Measurements from ENCODE around the gene DBI. TPM values are rescaled to one million over a fixed set of nuclear protein-coding genes. Genes with fewer than 3 reads are reported as not detected.
A peak's percentile ranks its signal among the peaks of the same experiment; 100 is the strongest.

Gene DBI
- total and polyA plus RNA-seq, 3 donors from 2014 or later: 109 to 434 (median 130) TPM

DNA sequence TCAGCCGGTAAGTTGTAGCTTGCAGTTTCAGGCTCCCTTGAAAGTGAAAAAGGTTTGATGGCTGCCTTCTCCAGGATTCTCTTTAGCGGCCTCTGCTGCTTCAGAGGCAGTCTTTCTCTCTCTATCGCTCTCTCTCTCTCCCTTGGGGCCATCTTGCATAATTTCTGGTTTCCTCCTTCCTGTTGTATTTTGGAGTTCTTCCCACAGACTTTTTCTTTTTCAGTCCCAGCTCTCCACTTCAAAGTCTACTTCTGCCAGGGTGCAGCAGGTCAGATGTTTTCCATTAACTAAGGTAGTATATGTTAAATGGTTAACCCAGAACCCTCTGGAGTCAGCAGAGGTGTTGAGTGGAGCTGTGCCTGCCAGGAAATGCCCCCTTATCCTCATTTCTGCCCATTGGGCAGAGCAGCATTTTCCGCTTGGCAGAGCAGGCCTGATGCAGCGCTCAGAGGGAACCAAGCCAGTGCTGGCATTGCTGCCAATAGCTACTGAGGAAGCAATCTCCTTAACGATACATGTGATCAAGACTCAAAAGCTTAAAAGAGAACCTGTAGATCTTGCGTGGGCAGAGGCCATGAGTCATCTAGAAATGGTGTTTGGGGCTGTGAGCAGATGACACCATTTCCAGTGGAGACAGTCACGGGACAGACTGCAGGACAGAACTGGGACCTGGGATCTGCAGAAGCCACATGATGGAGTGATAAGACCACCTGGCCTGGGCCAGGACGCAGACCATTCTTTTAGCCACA is 20.8 kb downstream of the DBI start:
- DNase-seq: peak; percentile 42
- Histone ChIP-seq H3K36me3 (ENCODE audit: low read depth, missing control alignments) (no peaks in the 10 kb centered on the region), H3K27ac (no peak overlapping the region), H3K9me3 (no peaks in the 10 kb centered on the region), H3K4me1 (peaks cover 14% of the 10 kb centered on the region), H3K27me3 (no peaks in the 10 kb centered on the region), H3K4me3 (no peak overlapping the region)
- 64 to 68% methylated on average over 9 of the region's 9 CpGs for WGBS, 2 donors
- intact Hi-C loops (cut with DNase I; ENCODE audit: low total_unique reads): no loop called here
- TF ChIP-seq POLR2A (IDR thresholded peaks at IDR 0.05): no peak
- TF ChIP-seq, protein P1, sequence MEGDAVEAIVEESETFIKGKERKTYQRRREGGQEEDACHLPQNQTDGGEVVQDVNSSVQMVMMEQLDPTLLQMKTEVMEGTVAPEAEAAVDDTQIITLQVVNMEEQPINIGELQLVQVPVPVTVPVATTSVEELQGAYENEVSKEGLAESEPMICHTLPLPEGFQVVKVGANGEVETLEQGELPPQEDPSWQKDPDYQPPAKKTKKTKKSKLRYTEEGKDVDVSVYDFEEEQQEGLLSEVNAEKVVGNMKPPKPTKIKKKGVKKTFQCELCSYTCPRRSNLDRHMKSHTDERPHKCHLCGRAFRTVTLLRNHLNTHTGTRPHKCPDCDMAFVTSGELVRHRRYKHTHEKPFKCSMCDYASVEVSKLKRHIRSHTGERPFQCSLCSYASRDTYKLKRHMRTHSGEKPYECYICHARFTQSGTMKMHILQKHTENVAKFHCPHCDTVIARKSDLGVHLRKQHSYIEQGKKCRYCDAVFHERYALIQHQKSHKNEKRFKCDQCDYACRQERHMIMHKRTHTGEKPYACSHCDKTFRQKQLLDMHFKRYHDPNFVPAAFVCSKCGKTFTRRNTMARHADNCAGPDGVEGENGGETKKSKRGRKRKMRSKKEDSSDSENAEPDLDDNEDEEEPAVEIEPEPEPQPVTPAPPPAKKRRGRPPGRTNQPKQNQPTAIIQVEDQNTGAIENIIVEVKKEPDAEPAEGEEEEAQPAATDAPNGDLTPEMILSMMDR (IDR thresholded peaks at IDR 0.05): no peak

DNA sequence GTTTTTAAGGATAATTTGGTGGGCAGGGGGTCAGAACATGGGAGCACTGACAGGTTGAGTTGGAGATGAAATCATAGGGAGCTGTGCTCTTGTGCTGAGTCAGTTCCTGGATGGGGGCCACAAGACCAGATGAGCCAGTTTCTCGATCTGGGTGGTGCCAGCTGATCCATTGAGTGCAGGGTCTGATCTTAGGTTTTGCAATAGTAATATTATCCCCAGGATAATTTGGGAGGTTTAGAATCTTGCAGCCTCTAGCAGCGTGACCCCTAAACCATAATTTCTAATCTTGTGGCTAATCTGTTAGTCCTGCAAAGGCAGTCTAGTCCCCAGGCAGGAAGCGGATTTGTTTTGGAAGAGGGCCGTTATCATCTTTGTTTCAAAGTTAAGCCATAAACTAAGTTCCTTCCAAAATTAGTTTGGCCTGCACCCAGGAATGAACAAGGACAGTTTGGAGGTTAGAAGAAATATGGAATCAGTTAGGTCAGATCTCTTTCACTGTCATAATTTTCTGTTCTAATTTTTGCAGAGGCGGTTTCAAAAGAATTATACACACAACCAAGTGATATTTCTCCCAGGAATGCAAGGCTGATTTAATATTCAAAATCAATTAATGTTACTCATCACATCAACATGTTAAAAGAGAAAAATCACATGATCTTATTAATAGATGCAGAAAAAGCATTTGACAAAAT is 23.0 kb downstream of the DBI start:
- Histone ChIP-seq H3K9me3 (no peaks in the 10 kb centered on the region), H3K4me3 (no peak overlapping the region), H3K27ac (no peak overlapping the region), H3K4me1 (peaks cover 14% of the 10 kb centered on the region), H3K27me3 (no peaks in the 10 kb centered on the region), H3K36me3 (ENCODE audit: low read depth, missing control alignments) (no peaks in the 10 kb centered on the region)
- peak; percentile 56 for DNase-seq
- 23 to 36% methylated on average over 5 of the region's 5 CpGs for WGBS, 2 donors
- TF ChIP-seq POLR2A (IDR thresholded peaks at IDR 0.05): no peak
- TF ChIP-seq, protein P1 (IDR thresholded peaks at IDR 0.05): no peak
- intact Hi-C loops (cut with DNase I; ENCODE audit: low total_unique reads): no loop called here

DNA sequence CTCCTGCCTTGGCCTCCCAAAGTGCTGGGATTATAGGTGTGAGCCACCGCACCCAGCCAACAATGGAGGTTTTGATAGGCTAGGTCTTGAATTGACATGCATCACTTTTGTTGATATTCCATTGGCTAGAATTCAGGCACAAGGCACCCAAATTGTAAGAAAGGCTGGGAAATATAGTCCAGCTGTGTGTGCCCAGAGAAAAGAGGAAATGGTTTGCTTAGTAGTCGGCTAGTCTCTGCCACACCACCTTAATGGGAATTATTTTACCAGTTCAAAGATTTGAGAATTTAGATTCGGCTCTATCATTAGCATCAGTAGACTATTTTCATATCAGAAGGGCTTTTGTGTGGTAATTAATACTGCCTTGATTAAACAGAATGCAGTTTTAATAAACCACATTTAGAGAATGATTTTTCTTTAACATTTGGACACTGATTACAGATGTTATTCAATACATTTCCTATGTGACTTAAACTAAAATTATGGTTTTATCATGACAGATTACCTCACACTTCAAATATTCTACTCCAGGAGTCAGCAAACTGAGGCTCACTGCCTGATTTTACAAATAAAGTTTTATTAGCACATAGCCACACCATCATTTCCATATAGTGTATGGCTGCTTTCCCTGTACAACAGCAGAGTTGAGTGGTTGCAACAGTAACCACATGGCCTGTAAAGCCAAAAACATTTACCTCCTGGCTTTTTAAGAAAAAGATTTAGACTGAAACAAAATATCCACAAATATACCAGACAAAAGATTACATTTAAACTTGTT is 27.4 kb downstream of the DBI start:
- no peak for DNase-seq
- Histone ChIP-seq H3K27ac (no peak overlapping the region), H3K9me3 (no peaks in the 10 kb centered on the region), H3K36me3 (ENCODE audit: low read depth, missing control alignments) (no peaks in the 10 kb centered on the region), H3K4me1 (peaks cover 9% of the 10 kb centered on the region), H3K4me3 (no peak overlapping the region), H3K27me3 (no peaks in the 10 kb centered on the region)
- TF ChIP-seq, protein P1 (IDR thresholded peaks at IDR 0.05): no peak
- no peak for TF ChIP-seq POLR2A (IDR thresholded peaks at IDR 0.05)
- 93 to 94% methylated on average over 3 of the region's 3 CpGs for WGBS, 2 donors
- intact Hi-C loops (cut with DNase I; ENCODE audit: low total_unique reads): no loop called here

DNA sequence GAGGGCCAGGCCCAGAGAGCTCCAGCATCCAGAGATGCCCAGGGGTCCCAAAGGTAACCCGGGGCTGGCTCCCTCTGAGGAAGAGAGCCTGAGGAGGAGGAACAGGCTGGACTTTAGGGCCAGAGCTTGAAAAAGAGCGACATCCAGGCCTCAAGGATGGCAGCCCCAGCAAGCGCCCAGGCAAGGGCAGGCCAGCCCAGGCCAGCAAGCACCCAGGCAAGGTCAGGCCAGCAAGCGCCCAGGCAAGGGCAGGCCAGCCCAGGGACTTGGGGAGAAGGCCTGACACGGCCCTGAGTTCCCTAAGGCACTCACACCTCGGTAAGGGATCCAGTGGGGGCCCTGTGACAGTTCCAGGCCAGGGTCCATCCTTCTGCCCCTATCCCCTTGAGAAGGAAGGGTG is 30.4 kb downstream of the DBI start:
- 93 to 98% methylated on average over 6 of the region's 6 CpGs for WGBS, 2 donors
- intact Hi-C loops (cut with DNase I; ENCODE audit: low total_unique reads): no loop called here
- TF ChIP-seq, protein P1 (IDR thresholded peaks at IDR 0.05): no peak
- H3K27ac ChIP-seq: no peak overlapping the region
- no peaks in the 10 kb centered on the region for H3K36me3 ChIP-seq (ENCODE audit: low read depth, missing control alignments)
- H3K4me3 ChIP-seq: no peak overlapping the region
- H3K4me1 ChIP-seq: no peaks in the 10 kb centered on the region
- no peak for DNase-seq
- H3K9me3 ChIP-seq: no peaks in the 10 kb centered on the region
- H3K27me3 ChIP-seq: no peaks in the 10 kb centered on the region

Data from testis (tissue), 3 donors.